ENCODE data around the gene TF.

Gene TF

DNA sequence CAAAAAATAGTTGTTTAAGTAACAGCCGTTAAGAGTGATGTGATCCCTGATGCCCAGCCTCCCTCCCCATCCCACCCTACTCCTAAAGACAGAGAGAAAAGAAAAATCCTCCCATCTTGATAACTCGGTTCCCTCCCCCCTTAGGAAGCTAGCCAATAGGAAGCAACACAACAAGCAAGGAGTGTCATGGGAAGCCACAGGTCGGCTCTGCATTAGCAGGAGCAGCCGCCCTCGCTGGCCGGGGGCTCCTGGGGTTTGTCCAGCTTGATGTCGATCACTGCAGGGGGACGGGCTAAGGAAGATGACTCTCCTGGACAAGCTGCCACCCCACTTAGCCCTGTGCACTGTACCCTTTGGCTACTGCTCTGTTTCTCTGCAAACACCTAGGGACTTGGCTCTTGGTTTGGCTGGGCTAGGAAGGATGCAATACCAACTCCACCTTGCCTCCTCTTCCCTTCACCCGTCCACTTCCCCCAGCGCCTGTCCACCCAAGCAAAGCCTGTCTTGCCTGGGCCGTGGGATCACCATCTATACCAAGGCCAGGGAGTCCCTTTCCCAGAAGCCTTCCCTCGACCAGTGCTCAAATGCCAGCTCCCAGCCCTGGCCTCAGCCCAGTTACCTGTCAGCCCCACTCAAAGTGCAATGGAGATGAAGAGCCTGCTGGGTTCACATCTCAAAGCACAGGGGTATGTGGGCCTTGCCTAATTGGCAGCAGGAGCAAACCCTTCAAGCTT lies 82.5 kb downstream of the TF start:
- TF ChIP-seq CTCF (IDR thresholded peaks at IDR 0.05; ENCODE audit: low read depth, low read length): no peak
- no peak overlapping the region for H3K4me3 ChIP-seq (ENCODE audit: low read depth, low read length)

- TF ChIP-seq CTCF (IDR thresholded peaks at IDR 0.05; ENCODE audit: low read depth, low read length): no peak
- H3K4me3 ChIP-seq (ENCODE audit: low read depth, low read length): no peak overlapping the region
These were observed 83.1 kb downstream of the TF start for GRCh38 chr3:133829310-133829707.

- no peak for TF ChIP-seq CTCF (IDR thresholded peaks at IDR 0.05; ENCODE audit: low read depth, low read length)
These were observed 83.9 kb downstream of the TF start for GRCh38 chr3:133830071-133830470.

GRCh38 chr3:133831966-133832801 lies 86.0 kb downstream of the TF start:
- TF ChIP-seq CTCF (IDR thresholded peaks at IDR 0.05; ENCODE audit: low read depth, low read length): no peak
- no peak overlapping the region for H3K4me3 ChIP-seq (ENCODE audit: low read depth, low read length)

More at GRCh38 chr3:133830071-133830470, 83.9 kb downstream of the TF start:
- H3K4me3 ChIP-seq (ENCODE audit: low read depth, low read length): no peak overlapping the region

DNA sequence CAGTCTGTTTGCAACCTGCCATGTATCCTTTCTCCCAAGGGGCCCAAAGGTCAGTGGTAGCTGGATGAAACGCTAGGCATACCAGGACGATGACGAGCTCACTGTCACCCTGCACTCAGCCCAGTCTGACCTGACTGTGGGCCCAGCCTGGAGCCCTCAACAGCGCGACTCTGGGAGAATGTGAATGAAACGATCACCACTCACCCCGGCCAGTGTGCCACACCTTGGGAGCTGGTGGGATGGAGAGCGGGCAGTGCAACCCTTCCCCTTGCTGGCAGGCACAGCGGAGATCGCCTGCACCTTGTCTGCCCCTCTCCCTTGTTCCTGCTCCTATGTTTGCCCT lies 86.6 kb downstream of the TF start:
- TF ChIP-seq CTCF (IDR thresholded peaks at IDR 0.05; ENCODE audit: low read depth, low read length): no peak
- no peak overlapping the region for H3K4me3 ChIP-seq (ENCODE audit: low read depth, low read length)

- no peak overlapping the region for H3K4me3 ChIP-seq (ENCODE audit: low read depth, low read length)
- no peak for TF ChIP-seq CTCF (IDR thresholded peaks at IDR 0.05; ENCODE audit: low read depth, low read length)
These were observed 87.1 kb downstream of the TF start for GRCh38 chr3:133833267-133833666.

All from WI38 (cell line).